Prostate gland (tissue), 2 donors: ENCODE data around the gene ALDH16A1.

Experiments
- POLR2A ChIP-seq: fragments of 450-650 bp; IDR thresholded peaks from one replicate; pipeline ENCODE4 v1.6.1; 2016; ENCODE audit warnings: antibody characterized with exemption, mild to moderate bottlenecking
- TF ChIP-seq, protein P1 (sequence below), 4 experiments: fragments of 200-600 bp in 2 of 4; fragments of 450-650 bp in 2 of 4; sonication (generic) in 2 of 4; IDR thresholded peaks; 1 replicate in 3 of 4; 2 replicates in 1 of 4; pipeline ENCODE4 v1.5.1; 2016 to 2019; ENCODE audit warnings: antibody characterized with exemption in 4 of 4, mild to moderate bottlenecking in 2 of 4, moderate library complexity in 2 of 4

DNA sequence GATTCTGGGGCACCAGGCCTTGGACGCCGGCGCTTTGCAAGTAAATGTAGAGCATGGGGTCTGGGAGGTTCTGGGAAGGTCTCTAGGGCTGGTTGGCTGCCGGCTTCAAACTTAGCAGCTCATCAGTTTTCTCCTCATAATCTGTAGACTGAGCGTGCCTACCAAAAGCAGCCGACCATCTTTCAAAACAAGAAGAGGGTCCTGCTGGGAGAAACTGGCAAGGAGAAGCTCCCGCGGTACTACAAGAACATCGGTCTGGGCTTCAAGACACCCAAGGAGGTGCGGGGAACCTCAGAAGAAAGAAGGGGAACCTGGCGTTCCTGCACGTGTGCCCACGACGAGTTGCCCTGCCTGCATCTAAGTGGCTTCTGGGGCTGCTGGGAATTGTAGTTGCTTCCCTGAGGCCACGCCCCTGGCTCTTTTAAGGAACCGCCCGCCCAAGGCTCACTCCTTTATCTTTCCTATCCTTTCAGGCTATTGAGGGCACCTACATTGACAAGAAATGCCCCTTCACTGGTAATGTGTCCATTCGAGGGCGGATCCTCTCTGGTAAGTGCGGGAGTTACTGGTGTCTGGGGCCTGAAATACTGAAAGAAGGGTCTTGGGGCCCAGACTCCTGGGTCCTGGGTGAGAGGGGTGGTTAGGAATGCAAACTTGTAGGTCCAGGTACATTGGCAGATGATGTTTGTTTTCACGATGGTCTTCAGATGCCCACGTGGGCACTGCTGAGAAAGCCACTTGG lies 44.2 kb downstream of the ALDH16A1 start:
- TF ChIP-seq, protein P1, sequence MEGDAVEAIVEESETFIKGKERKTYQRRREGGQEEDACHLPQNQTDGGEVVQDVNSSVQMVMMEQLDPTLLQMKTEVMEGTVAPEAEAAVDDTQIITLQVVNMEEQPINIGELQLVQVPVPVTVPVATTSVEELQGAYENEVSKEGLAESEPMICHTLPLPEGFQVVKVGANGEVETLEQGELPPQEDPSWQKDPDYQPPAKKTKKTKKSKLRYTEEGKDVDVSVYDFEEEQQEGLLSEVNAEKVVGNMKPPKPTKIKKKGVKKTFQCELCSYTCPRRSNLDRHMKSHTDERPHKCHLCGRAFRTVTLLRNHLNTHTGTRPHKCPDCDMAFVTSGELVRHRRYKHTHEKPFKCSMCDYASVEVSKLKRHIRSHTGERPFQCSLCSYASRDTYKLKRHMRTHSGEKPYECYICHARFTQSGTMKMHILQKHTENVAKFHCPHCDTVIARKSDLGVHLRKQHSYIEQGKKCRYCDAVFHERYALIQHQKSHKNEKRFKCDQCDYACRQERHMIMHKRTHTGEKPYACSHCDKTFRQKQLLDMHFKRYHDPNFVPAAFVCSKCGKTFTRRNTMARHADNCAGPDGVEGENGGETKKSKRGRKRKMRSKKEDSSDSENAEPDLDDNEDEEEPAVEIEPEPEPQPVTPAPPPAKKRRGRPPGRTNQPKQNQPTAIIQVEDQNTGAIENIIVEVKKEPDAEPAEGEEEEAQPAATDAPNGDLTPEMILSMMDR (IDR thresholded peaks at IDR 0.05) = no peak
- peak; percentile 37 for TF ChIP-seq POLR2A
